GM12874 (cell line): ENCODE results near the gene CBLB.

Experiments
- TF ChIP-seq, protein P1 (sequence below): IDR thresholded peaks from 2 replicates; pipeline ENCODE4 v1.5.1; 2011; ENCODE audit warnings: low read depth, mild to moderate bottlenecking, control low read depth, low read length, moderate library complexity; ENCODE audit not compliant: insufficient read depth

CBLB gene

DNA sequence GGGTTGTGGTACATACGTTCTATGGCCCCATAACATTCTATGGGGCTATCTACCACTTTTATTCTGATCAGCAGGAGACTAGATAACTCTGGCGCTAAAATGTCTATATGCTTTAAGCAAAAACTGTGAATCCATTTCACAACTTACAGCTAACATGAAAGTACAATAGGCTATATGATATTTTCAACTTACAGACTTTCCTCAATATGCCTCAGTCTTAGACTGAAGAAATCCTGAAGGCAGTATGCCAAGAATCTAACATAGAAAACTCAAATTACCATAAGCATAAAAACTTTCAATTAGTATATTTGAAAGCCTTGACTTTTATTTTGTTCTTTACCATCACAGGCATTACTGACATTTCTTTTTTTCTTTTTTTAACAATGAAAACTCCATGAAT, 81.4 kb downstream of the CBLB start:
- TF ChIP-seq, protein P1, sequence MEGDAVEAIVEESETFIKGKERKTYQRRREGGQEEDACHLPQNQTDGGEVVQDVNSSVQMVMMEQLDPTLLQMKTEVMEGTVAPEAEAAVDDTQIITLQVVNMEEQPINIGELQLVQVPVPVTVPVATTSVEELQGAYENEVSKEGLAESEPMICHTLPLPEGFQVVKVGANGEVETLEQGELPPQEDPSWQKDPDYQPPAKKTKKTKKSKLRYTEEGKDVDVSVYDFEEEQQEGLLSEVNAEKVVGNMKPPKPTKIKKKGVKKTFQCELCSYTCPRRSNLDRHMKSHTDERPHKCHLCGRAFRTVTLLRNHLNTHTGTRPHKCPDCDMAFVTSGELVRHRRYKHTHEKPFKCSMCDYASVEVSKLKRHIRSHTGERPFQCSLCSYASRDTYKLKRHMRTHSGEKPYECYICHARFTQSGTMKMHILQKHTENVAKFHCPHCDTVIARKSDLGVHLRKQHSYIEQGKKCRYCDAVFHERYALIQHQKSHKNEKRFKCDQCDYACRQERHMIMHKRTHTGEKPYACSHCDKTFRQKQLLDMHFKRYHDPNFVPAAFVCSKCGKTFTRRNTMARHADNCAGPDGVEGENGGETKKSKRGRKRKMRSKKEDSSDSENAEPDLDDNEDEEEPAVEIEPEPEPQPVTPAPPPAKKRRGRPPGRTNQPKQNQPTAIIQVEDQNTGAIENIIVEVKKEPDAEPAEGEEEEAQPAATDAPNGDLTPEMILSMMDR: no peak

DNA sequence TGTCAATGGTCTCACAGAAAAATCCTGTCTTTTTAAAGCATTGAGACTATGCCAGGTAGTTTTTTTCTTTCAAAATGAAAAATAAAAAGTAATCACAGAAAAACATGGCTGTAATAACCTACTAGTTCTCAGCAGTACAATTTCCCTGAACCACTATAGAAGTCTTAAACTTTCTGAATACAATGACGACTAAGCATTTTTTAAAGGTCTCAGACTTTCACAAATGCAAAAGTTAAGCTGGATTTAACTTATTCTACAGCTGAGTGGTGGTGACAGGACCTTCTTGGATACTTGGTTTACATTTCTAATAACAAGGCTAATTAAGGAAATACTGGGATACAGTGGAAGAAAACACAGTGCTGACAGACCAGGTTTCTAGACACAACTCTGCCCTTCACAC, 81.8 kb downstream of the CBLB start:
- TF ChIP-seq, protein P1: no peak

DNA sequence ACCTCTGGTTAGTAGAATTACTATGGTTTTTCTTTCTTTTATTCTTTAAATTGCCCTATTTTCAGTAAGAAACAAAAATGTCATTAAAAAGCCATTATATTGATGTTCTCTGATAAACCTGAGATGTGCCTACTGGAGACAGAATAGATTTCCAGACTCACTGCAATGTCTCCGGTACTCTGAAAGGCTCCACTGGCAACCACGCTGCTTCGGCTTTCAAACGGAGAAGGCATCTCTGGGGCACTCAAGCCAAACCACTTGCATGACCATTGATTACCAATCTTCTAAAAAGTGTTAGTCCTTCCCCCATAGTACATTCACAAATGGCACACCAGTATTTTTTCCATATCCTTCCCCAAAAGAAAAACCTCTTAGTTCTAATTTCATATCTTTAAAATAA, 82.6 kb downstream of the CBLB start:
- TF ChIP-seq, protein P1: no peak

DNA sequence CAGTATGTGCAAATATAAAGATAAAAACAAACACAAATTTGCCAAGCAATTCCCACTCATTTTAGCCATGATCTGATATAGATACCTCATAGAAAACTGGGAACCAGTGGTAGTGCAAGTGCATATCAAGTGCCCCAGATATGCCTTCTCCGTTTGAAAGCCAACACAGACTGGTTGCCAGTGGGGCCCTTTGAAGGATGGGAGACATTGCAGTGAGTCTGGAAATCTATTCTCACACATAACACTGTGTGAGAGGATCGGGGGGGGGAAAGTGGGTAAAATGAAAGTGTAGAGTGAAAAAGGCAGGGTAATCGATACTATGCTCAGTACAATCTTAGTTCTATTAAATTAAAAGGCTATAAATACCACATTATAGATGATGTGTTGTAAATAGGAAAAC, 83.0 kb downstream of the CBLB start:
- TF ChIP-seq, protein P1: no peak

DNA sequence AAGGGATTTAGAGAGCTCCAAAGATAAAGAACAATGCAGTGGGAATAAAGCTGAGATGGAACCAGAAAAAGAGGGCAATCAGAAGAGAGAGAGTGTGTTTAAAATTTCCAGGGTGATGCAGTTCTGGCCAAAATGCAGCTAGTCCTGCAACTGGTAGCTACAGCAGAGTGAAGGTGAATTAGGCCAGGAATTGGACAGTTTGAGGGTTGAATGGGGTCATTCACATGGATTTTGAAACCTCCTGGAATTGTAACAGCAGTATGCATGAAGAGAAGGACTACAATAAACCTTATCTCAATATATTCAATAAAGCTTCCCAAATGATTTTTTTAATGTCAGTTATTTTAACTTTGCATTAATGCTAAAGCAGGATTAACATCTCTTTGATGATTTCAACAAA, 85.2 kb downstream of the CBLB start:
- TF ChIP-seq, protein P1: no peak

DNA sequence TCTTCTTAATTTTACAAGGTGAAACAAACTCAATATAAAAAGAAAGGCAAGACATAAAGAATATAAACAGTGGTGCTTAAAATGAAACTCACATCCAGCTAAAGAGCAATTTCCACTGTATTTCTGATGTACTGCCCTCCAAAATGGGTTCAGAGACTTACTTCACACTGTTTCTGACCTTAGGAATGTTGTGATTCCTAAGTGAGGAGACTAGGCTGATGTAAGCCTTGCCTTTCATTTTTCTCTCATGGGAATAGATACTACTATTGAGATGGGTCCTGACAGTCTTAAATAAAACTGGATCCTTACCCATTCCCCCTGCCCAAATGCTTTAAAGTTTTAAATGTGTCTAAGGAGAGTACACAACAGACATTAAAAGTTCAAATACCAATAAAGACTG, 86.9 kb downstream of the CBLB start:
- TF ChIP-seq, protein P1: no peak

DNA sequence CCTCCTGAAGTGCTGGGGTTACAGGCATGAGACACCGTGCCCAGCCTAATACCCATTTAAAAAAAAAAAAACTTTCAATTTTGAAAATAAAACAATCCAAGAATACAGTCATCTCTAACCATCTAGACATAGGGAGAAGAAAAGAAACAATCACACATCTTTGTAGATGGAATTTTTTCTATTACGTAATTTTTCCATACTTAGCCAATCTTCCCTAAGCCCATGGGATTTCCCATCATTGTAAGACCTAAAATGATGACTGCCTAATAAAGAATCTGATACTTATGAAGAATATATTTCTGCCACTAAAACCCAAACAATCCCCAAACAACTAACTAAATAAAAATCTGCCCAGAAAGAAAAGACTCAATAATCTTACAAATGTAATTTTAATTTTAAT, 88.7 kb downstream of the CBLB start:
- TF ChIP-seq, protein P1: no peak

DNA sequence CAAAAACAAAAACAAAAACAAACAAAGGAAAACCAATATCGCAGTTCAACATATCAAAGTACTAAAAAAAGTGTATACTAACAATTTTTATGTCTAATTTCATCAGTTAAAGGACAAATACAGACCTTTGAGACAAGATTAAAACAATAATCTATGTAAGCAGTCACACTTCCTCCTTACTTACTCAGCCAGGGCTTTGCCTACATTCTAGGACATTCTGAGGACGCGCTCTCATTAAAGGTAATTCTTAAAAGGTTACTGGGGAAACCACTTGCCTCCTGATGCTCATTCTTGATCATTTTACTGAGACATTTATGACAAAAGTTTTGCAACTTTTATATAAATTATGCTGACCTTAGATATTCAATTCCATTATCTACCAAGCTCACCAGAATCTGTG, 93.4 kb downstream of the CBLB start:
- TF ChIP-seq, protein P1: no peak
